IPS DF 4.7 (cell line): Measurements from ENCODE around the gene SCAPER.

Source experiments
- DNase-seq: peaks from one replicate; pipeline ENCODE4 v3.0.0-alpha.2; 2013; ENCODE audit warnings: low spot score; ENCODE audit errors: extremely low read depth

Gene SCAPER

GRCh38 chr15:76678766-76679165 is 226.4 kb downstream of the SCAPER start:
- DNase-seq = no peak

- DNase-seq = no peak
Measured at GRCh38 chr15:76674883-76675282, 230.3 kb downstream of the SCAPER start.

GRCh38 chr15:76669521-76670207 is 235.5 kb downstream of the SCAPER start:
- DNase-seq = no peak

GRCh38 chr15:76668900-76669299 is 236.2 kb downstream of the SCAPER start:
- DNase-seq = no peak

- no peak for DNase-seq
Measured at GRCh38 chr15:76667943-76668715, 237.0 kb downstream of the SCAPER start.

GRCh38 chr15:76664895-76665294 is 240.2 kb downstream of the SCAPER start:
- no peak for DNase-seq

- no peak for DNase-seq
Measured at GRCh38 chr15:76664411-76664810, 240.7 kb downstream of the SCAPER start.

GRCh38 chr15:76663529-76663928 is 241.6 kb downstream of the SCAPER start:
- no peak for DNase-seq

GRCh38 chr15:76648732-76649444 is 256.3 kb downstream of the SCAPER start:
- DNase-seq = peak; percentile 41

- DNase-seq = no peak
Measured at GRCh38 chr15:76647612-76648011, 257.5 kb downstream of the SCAPER start.

- DNase-seq = no peak
Measured at GRCh38 chr15:76644646-76645045, 260.5 kb downstream of the SCAPER start.

- no peak for DNase-seq
Measured at GRCh38 chr15:76642671-76643070, 262.5 kb downstream of the SCAPER start.

- DNase-seq = no peak
Measured at GRCh38 chr15:76637166-76637565, 268.0 kb downstream of the SCAPER start.

- DNase-seq = no peak
Measured at GRCh38 chr15:76636059-76636458, 269.1 kb downstream of the SCAPER start.

GRCh38 chr15:76626611-76627010 is 278.5 kb downstream of the SCAPER start:
- no peak for DNase-seq

GRCh38 chr15:76625267-76625666 is 279.9 kb downstream of the SCAPER start:
- peak; percentile 19 for DNase-seq

- DNase-seq = no peak
Measured at GRCh38 chr15:76614725-76615124, 290.4 kb downstream of the SCAPER start.

GRCh38 chr15:76588811-76589747 is 316.1 kb downstream of the SCAPER start:
- no peak for DNase-seq

GRCh38 chr15:76585576-76585897 is 319.6 kb downstream of the SCAPER start:
- DNase-seq = no peak

- DNase-seq = no peak
Measured at GRCh38 chr15:76584868-76585575, 320.1 kb downstream of the SCAPER start.

- DNase-seq = no peak
Measured at GRCh38 chr15:76582550-76582949, 322.6 kb downstream of the SCAPER start.
